Measurements from ENCODE around the gene C5. TPM values are rescaled to one million over a fixed set of nuclear protein-coding genes. Genes with fewer than 3 reads are reported as not detected.
A peak's percentile ranks its signal among the peaks of the same experiment; 100 is the strongest.

Gene C5
- total and polyA plus RNA-seq, 9 of the 15 experiments (the other 6 are each of a cell fraction or from before 2014, with no cell fraction given): 0.08 to 0.91 (median 0.42) TPM

GRCh38 chr9:120989065-120989464, 61.0 kb downstream of the C5 start:
- Histone ChIP-seq H3K27ac (ENCODE audit: extremely low read depth, low read depth, low read length) (no peak overlapping the region), H3K4me1 (replicated peaks in 1 of 2; ENCODE audit: control insufficient read depth in 2 of 2, insufficient read depth in 2 of 2, low read length in 2 of 2) (peaks cover 0 to 6% of the 10 kb centered on the region in 2 experiments; a peak in 2 of 5 replicates), H3K36me3 (ENCODE audit: control insufficient read depth, insufficient read depth, low read length) (no peaks in the 10 kb centered on the region), H3K79me2 (ENCODE audit: control insufficient read depth, insufficient read depth, low read length) (no peaks in the 10 kb centered on the region), H3K4me2 (ENCODE audit: insufficient read depth, low read length) (no peak overlapping the region), H3K9ac (ENCODE audit: insufficient read depth in 1 of 2, low read depth in 2 of 2, low read length in 2 of 2) (no peak overlapping the region), H2AFZ (ENCODE audit: low read depth, low read length) (peak overlapping the region; percentile 51), H4K20me1 (replicated peaks; ENCODE audit: control insufficient read depth, insufficient read depth, low read length) (no peaks in the 10 kb centered on the region), H3K4me3 (no peak overlapping the region), H3K9me1 (ENCODE audit: control insufficient read depth, insufficient read depth, low read length) (no peaks in the 10 kb centered on the region), H3K9me3 (replicated peaks; ENCODE audit: control insufficient read depth, insufficient read depth, low read depth, low read length) (no peaks in the 10 kb centered on the region), H3K27me3 (ENCODE audit: control insufficient read depth in 2 of 2, insufficient read depth in 2 of 2, low read length in 2 of 2) (no peaks in the 10 kb centered on the region)
- TF ChIP-seq CREB3 (tag; conservative IDR thresholded peaks at IDR 0.05; ENCODE audit: low read depth) (no peak), IRF2 (CRISPR knock-in tag; IDR thresholded peaks at IDR 0.05) (no peak), ZNF316 (IDR thresholded peaks at IDR 0.05) (0 out of 2 replicates have a peak, but pooled peaks have one; percentile 1)
- in situ Hi-C loops (cut with MboI): no loop called here
- intact Hi-C loops (cut with micrococcal nuclease): loop anchor here (10.0 kb wide), 3 partner anchors 136 to 406 kb away; no protein-coding TSS in a partner anchor
- ChIA-PET CTCF (ENCODE audit: low intra/inter-chr PET ratio) (no interaction called here), POLR2A (no interaction called here)
- WGBS (ENCODE audit: insufficient coverage, low coverage, missing lambda C conversion rate): 21% methylated on average over 4 of the region's 4 CpGs
- ATAC-seq (peak; percentile 35; the same call in 2 of the 3 replicates), DNase-seq (ENCODE audit: extremely low read depth in 1 of 4, low spot score in 3 of 4) (no peak), FAIRE-seq (no peak)
- no TSS peak for BruUV-seq (replicated peaks)

- POLR2A ChIA-PET: no interaction called here
- no peaks in the 10 kb centered on the region for H3K27me3 ChIP-seq (ENCODE audit: control insufficient read depth in 2 of 2, insufficient read depth in 2 of 2, low read length in 2 of 2)
- H3K4me1 ChIP-seq (replicated peaks in 1 of 2; ENCODE audit: control insufficient read depth in 2 of 2, insufficient read depth in 2 of 2, low read length in 2 of 2): peaks cover 0 to 13% of the 10 kb centered on the region in 2 experiments; a peak in 3 of 5 replicates
- CTCF ChIA-PET (ENCODE audit: low intra/inter-chr PET ratio): interaction anchor here (1.2 to 1.3 kb wide), 2 partner anchors 74 to 136 kb away, joined by 5 to 7 read pairs; no protein-coding TSS in a partner anchor
- H3K79me2 ChIP-seq (ENCODE audit: control insufficient read depth, insufficient read depth, low read length): no peaks in the 10 kb centered on the region
- ATAC-seq: peak; percentile 80
- H3K4me2 ChIP-seq (ENCODE audit: insufficient read depth, low read length): peak overlapping the region; percentile 69
- WGBS (ENCODE audit: insufficient coverage, low coverage, missing lambda C conversion rate): 0% methylated on average over 2 of the region's 2 CpGs
- H3K27ac ChIP-seq (ENCODE audit: extremely low read depth, low read depth, low read length): no peak overlapping the region
- H2AFZ ChIP-seq (ENCODE audit: low read depth, low read length): peak overlapping the region; percentile 90
- peak; percentile 77 for FAIRE-seq
- no peaks in the 10 kb centered on the region for H4K20me1 ChIP-seq (replicated peaks; ENCODE audit: control insufficient read depth, insufficient read depth, low read length)
- no peak overlapping the region for H3K4me3 ChIP-seq
- no peaks in the 10 kb centered on the region; the same call in 2 of the 3 replicates for H3K36me3 ChIP-seq (ENCODE audit: control insufficient read depth, insufficient read depth, low read length)
- intact Hi-C loops (cut with micrococcal nuclease): loop anchor here (10.0 kb wide), 3 partner anchors 139 to 409 kb away; no protein-coding TSS in a partner anchor
- BruUV-seq (replicated peaks): no TSS peak
- H3K9ac ChIP-seq (ENCODE audit: insufficient read depth in 1 of 2, low read depth in 2 of 2, low read length in 2 of 2): no peak overlapping the region
- DNase-seq (ENCODE audit: extremely low read depth in 1 of 4, low spot score in 3 of 4): peak; percentile 25 to 68 (median 28)
- no peaks in the 10 kb centered on the region for H3K9me3 ChIP-seq (replicated peaks; ENCODE audit: control insufficient read depth, insufficient read depth, low read depth, low read length)
- in situ Hi-C loops (cut with MboI): no loop called here
- no peaks in the 10 kb centered on the region for H3K9me1 ChIP-seq (ENCODE audit: control insufficient read depth, insufficient read depth, low read length)
- TF ChIP-seq ARID1B (IDR thresholded peaks at IDR 0.05) (peak; percentile 38; the same call in 1 of the 2 replicates), ZNF197 (CRISPR knock-in tag; IDR thresholded peaks at IDR 0.05; ENCODE audit: low read depth) (0 out of 2 replicates have a peak, but pooled peaks have one; percentile 52), AFF1 (IDR thresholded peaks at IDR 0.05; ENCODE audit: low read depth in 1 of 2, partially characterized antibody in 2 of 2) (peak in 1 of 2 experiments; percentile 30), HNRNPK (IDR thresholded peaks at IDR 0.05; ENCODE audit: low read depth, low read length, poor library complexity, severe bottlenecking) (no peak), RB1 (IDR thresholded peaks at IDR 0.05; ENCODE audit: low read depth) (peak; percentile 52; the same call in 1 of the 2 replicates)
Observed at GRCh38 chr9:120985819-120986222, 64.3 kb downstream of the C5 start.
